ENCODE data around the gene AGPAT1.

AGPAT1 gene

GRCh38 chr6:32167761-32168262 lies 8.1 kb downstream of the AGPAT1 start:
- no peak for DNase-seq

- DNase-seq, result no peak
Observed at GRCh38 chr6:32167154-32167760, 8.6 kb downstream of the AGPAT1 start.

GRCh38 chr6:32166411-32167061 lies 9.3 kb downstream of the AGPAT1 start:
- no peak for DNase-seq

DNA sequence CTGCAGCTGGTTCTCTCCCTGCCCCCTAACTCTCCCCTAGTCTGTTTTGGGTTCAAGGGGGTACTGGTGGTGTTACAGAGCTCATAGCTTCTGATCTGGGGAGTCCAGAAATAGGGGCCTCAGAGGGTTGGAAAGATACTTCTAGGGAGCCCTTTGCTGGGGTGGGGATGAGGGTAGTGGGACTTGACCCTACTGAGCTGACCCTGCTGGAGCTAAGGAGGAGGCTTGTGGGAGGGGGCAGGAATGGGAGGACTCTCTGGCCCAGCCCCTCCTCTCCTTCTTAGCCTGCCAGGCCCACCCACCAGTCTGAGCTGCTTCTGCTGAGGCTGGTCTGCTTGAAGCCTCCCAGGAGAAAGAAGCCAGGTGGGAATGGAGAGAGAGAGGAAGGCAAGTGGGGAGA lies 11.6 kb downstream of the AGPAT1 start, which contains the start of gene EGFL8:
Gene EGFL8 (plus strand): TSS at position 301 of the 400 bp plus-strand sequence. CDS start 1,571 bp downstream, outside the sequence.
- DNase-seq, result no peak

GRCh38 chr6:32163559-32164258 lies 12.2 kb downstream of the AGPAT1 start:
- no peak for DNase-seq

GRCh38 chr6:32158052-32158451 lies 17.8 kb downstream of the AGPAT1 start:
- no peak for DNase-seq

DNA sequence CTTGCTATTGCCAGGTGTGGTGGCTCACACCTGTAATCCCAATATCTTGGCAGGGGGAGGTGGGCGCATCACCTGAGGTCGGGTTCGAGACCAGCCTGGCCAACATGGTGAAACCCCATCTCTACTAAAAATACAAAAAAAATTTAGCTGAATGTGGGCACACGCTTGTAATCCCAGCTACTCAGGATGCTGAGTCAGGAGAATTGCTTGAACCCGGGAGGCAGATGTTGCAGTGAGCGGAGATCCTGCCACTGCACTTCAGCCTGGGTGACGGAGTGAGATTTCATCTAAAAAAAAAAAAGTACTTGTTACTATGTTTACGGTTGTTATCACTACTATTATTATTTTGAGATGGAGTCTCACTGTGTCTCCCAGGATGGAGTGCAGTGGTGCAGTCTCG lies 19.0 kb downstream of the AGPAT1 start:
- no peak for DNase-seq

DNA sequence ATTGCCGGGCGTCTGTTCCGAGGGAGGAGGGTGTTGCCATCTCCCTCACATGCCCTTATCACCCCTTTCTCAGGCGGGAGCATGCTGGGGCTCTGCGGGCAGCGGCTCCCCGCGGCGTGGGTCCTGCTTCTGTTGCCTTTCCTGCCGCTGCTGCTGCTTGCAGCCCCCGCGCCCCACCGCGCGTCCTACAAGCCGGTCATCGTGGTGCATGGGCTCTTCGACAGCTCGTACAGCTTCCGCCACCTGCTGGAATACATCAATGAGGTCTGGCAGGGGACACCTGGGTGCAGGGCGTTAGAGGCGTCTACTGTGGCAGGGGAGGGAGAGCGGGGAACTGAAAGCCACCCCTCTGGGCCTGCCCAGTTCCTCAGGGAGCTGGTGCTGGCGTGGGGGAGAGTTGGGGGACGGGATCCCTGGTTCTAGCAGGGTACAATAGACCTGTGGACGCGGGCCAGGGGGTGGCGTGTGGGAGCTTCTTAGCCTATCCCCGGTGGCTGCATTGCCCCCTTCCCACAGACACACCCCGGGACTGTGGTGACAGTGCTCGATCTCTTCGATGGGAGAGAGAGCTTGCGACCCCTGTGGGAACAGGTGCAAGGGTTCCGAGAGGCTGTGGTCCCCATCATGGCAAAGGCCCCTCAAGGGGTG lies 21.2 kb downstream of the AGPAT1 start:
- DNase-seq, result peak; percentile 69

DNA sequence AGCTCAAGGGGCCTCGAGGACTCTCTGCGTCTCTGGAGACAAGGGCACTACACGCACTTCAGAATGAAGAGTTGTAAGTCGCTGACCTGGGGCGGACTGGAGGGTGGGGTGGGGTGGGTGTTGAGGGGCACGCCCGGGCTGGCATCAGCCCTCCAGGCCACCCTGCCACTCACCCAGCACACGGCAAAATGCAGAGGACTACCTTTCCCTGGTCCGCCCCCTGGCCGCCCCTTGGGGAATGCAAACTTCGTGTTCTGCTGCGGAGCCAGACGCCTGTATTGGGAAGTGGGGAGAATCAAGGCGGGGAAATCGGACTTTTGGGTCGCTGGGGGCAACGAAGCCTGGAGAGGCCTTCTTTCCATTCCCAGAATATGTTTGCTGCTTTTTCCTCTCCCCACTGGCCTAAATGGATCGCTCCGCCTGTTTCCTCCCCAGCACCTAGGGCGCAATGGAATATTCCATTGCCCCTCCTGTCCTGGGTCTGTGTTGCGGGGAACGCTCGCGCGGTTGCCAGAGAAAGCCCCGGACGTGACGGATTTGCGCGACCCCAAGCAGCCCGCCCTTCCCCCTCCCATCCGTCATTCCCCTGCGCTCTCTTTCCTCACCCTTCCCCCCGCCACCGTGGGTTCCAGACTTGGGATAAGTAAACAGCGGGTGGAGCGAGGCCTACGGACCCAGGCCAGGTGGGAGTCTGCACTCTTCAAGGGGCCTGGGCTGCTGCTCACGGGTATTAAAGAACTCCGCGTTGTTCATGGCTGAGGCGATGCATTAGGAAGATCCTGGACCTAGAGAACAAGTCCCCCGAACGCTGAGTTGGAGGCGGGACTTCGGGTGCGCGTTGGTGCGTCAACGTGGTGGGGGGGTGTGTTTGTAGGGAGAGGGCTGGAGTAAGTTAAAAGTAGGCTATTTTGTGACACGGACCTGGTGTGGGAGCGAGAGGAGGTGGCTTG lies 22.0 kb downstream of the AGPAT1 start, which contains the start of gene PPT2:
Gene PPT2 (plus strand): TSS at position 578 of the 950 bp plus-strand sequence. CDS start 454 bp downstream, outside the sequence.
- peak; percentile 82 for DNase-seq

DNA sequence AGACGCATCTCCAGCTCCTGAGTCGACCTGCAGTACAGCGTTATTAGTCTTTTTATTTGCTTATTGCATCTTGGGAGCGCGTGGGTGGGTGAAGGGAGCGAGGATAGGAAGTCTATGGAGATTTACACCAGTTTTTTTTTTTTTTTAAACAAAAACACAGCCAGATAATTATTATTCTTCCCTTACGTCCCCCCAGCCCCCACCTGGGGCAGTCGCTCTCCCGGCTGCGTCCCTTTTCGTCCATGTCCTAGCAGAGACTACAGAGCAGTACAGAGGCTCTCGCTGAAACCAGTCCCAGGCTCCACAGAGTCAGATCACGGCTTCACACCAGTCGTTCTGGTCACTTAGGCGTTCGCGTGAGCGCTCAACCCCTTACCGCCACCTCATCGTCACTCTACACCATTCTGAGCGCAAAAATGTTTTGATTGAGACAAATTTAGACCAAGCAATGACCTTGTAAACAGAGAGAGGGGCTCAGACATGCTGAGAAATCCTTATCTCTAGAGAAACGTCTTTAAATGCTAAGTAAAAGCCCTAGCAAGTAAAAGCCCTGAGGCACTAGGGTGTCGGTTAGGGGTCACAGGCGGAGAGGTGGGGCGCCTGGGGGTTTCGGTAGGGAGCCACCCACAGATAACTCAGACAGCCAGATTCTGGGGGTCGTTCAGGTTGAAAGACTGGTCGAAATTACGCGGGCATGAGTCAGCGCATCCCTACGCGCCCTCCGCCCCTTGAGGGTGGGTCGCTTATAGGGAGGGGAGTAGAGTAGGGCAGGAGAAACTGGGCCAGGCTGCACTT lies 22.9 kb downstream of the AGPAT1 start:
- DNase-seq, result no peak

- no peak for DNase-seq
Observed at GRCh38 chr6:32151863-32152768, 23.8 kb downstream of the AGPAT1 start, which contains the start of gene PRRT1. Gene PRRT1, minus strand, starts transcription at chr6:32151939. Its CDS starts 112 bp downstream, at chr6:32151827.

GRCh38 chr6:32151181-32151862 lies 24.6 kb downstream of the AGPAT1 start:
- no peak for DNase-seq

DNA sequence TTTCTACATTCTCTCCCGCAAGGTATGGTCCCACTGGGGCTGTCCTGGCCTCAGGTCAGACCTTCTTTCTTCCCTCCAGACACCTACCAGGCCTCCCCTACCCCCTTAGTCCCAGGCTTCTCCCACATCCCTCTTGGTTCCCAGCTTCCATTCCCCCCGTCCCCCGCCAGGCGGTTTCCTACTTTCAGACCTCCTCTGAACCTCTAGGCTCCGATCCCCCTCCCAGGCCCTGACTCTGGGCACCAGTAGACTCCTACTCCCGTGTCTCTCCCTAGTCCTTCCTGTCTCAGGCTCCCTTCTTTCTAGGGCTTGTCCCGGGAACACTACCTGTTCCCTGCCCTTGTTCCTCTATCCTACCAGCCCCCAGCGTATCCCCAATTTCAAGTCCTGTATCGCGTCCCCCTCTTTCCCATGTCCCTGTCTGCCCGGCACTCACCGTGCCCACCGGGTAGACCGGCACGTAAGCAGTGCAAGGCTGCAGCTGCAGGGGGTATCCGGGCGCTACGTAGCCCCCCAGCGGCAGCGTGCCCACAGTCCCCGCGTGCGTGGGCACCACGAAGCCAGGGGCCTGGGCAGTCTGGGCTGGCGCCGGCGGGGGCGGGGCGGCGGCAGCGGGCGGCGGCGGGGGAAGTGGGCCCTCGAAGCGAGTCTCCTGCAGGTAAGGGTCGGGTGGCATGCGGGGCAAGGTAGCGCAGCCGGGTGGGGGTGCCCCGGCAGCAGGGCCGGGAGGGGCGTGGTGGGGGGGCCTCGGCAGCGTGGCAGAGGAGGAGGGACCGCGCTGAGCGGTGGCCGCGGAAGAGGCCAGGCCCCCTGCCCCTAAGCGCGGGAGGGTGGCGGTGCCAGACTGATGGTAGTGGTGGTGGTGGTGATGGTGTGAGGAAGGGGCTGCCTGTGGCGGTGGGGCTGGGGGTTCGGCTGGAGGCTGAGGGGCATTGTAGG lies 25.7 kb downstream of the AGPAT1 start:
- DNase-seq, result no peak

- no peak for DNase-seq
Observed at GRCh38 chr6:32149092-32149755, 26.7 kb downstream of the AGPAT1 start.

GRCh38 chr6:32148289-32149091 lies 27.4 kb downstream of the AGPAT1 start:
- no peak for DNase-seq

GRCh38 chr6:32147401-32148132 lies 28.3 kb downstream of the AGPAT1 start:
- DNase-seq, result no peak

Measured in NCI-H1105 (cell line).